PC-3 (cell line): Measurements from ENCODE around the gene GGCX. TPM values are rescaled to one million over a fixed set of nuclear protein-coding genes. Genes with fewer than 3 reads are reported as not detected.

ENCODE experiments used
- ATAC-seq: fragments of 200-7000 bp; cut with Tn5 transposase; 2 replicates; pipeline ENCODE4 v1.9.1; 2020; ENCODE audit warnings: mild to moderate bottlenecking, moderate library complexity
- BruUV-seq: library from RNA; stranded (reverse); fragments of 400-500 nt; replicated peaks from 2 replicates; lab custom pipeline; 2021; lab: Mats Ljungman, UMichigan
- CTCF ChIA-PET: fragments of 300-600 bp; sonication (Branson Sonifier 250); formaldehyde crosslinking; loops from one replicate; lab custom pipeline; 2022; ENCODE audit warnings: antibody characterized with exemption; lab: Charles Lee
- POLR2A ChIA-PET: fragments of 300-600 bp; sonication (Branson Sonifier 250); formaldehyde crosslinking; loops from one replicate; lab custom pipeline; 2022; ENCODE audit warnings: antibody characterized with exemption; ENCODE audit not compliant: unreplicated experiment; lab: Charles Lee
- DNase-seq: peaks from one replicate; pipeline ENCODE4 v3.0.0-alpha.2; 2015
- H2AFZ ChIP-seq: fragments of 300-600 bp; sonication (generic); 2 replicates; pipeline ENCODE4 v1.6.0; 2016; ENCODE audit warnings: antibody characterized with exemption, low read length
- H3F3A ChIP-seq: fragments of 300-600 bp; sonication (generic); one replicate; pipeline ENCODE4 v1.6.0; 2017; ENCODE audit warnings: antibody characterized with exemption, low read length, control low read depth, mild to moderate bottlenecking; ENCODE audit not compliant: unreplicated experiment
- H3K27ac ChIP-seq: fragments of 300-600 bp; sonication (generic); 2 replicates; pipeline ENCODE4 v1.5.1; 2016; ENCODE audit warnings: mild to moderate bottlenecking, low read length
- H3K27me3 ChIP-seq: fragments of 300-600 bp; sonication (generic); 2 replicates; pipeline ENCODE4 v1.6.1; 2016; ENCODE audit warnings: low read length, mixed read lengths
- H3K36me3 ChIP-seq: fragments of 300-600 bp; sonication (generic); 2 replicates; pipeline ENCODE4 v1.6.1; 2016; ENCODE audit warnings: low read depth, mixed run types, low read length, mixed read lengths
- H3K4me1 ChIP-seq: fragments of 300-600 bp; sonication (generic); 2 replicates; pipeline ENCODE4 v1.5.1; 2016; ENCODE audit warnings: low read length; ENCODE audit not compliant: insufficient read depth
- H3K4me2 ChIP-seq: fragments of 300-600 bp; sonication (generic); 2 replicates; pipeline ENCODE4 v1.6.0; 2016; ENCODE audit warnings: low read length
- H3K4me3 ChIP-seq: fragments of 300-600 bp; sonication (generic); 2 replicates; pipeline ENCODE4 v1.5.1; 2016; ENCODE audit warnings: mild to moderate bottlenecking, low read length, mixed read lengths
- H3K79me2 ChIP-seq: fragments of 300-600 bp; sonication (generic); 2 replicates; pipeline ENCODE4 v1.6.1; 2017; ENCODE audit warnings: low read length, mixed read lengths
- H3K9ac ChIP-seq: fragments of 300-600 bp; sonication (generic); 2 replicates; pipeline ENCODE4 v1.6.0; 2016; ENCODE audit warnings: mild to moderate bottlenecking, low read length
- H3K9me2 ChIP-seq: fragments of 300-600 bp; sonication (generic); replicated peaks from 2 replicates; pipeline ENCODE4 v1.6.1; 2016; ENCODE audit warnings: mixed run types, low read length, mixed read lengths
- H3K9me3 ChIP-seq: fragments of 300-600 bp; sonication (generic); 2 replicates; pipeline ENCODE4 v1.6.1; 2016; ENCODE audit warnings: low read length, mixed read lengths
- H4K20me1 ChIP-seq: fragments of 300-600 bp; sonication (generic); 2 replicates; pipeline ENCODE4 v1.6.1; 2016; ENCODE audit warnings: low read length, mixed read lengths
- EZH2 ChIP-seq: fragments of 300-600 bp; sonication (generic); IDR thresholded peaks from one replicate; pipeline ENCODE4 v1.6.1; 2017; ENCODE audit warnings: antibody characterized with exemption, mild to moderate bottlenecking, low read length; ENCODE audit not compliant: unreplicated experiment
- EZH2phosphoT487 ChIP-seq: fragments of 300-600 bp; sonication (generic); IDR thresholded peaks from 2 replicates; pipeline ENCODE4 v1.6.1; 2018; ENCODE audit warnings: mild to moderate bottlenecking, antibody characterized with exemption, low read length, borderline replicate concordance
- intact Hi-C: fragments of 100-400 bp; cut with micrococcal nuclease; formaldehyde crosslinking; loops from 2 replicates; pipeline ENCODE4 v1.9.0; 2023
- total RNA-seq: library from RNA; depleted of rRNA; stranded (reverse); fragments of >200 nt; gene quantifications from 2 replicates; pipeline ENCODE4 v1.2.3, GENCODE V29; 2014
- TF ChIP-seq, protein P1 (sequence below): fragments of 300-600 bp; sonication (generic); conservative IDR thresholded peaks from 2 replicates; pipeline ENCODE4 v1.5.1; 2017; ENCODE audit warnings: antibody characterized with exemption, low read depth, mild to moderate bottlenecking, low read length

Gene GGCX
- total RNA-seq, 1 experiment from 2014 or later: 46.7 TPM

DNA sequence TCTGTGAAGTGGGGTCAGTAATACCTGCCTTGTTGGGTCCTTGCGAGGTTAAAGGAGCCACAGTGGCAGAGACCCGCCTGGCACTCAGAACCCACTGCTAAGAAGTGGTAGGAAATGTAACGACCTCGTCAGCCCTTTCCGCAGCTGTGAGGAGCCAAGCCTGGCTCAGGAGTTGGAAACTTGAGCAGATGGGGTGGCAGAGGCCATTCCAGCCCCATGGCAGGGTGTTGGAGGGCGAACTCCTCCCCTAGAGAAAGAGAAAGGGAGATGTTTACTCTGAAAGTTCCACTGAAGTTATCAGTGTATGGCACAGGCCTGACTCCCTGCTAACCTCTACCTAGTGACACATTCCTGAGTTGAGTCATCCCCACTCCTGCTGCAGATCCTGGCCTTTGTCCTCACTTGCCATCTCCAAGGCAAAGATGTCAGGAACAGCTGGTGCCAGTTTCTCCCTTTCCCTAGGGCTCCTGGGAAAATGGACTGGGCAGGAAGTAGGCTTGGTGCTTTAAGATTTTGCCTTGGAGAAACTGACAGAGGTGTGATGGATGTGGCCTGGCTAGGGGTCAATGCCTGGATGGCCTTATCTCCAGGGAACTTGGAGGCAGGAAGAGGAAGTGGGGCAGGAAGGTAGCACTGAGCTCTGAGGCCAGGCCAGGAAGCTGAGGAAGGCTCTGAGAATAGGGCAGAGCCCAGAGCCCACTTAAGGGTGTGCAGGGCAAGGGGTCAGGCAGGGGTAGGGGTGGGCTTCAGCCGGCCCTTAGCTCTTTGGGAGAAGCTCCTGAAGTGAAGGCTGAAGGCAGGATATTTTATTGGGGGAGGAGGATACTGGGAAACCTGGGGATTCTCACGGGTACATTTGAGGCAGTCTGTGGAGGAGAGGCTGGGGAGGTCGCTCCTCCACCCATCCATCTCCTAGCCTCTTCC is 23.8 kb upstream of the GGCX start:
- ATAC-seq (peak; percentile 95), DNase-seq (peak; percentile 84)
- Histone ChIP-seq H3K4me1 (peaks cover 17% of the 10 kb centered on the region), H3K9me3 (no peaks in the 10 kb centered on the region), H2AFZ (no peak overlapping the region), H4K20me1 (no peaks in the 10 kb centered on the region), H3K9ac (no peak overlapping the region), H3K36me3 (no peaks in the 10 kb centered on the region), H3F3A (no peaks in the 10 kb centered on the region), H3K4me3 (no peak overlapping the region), H3K27ac (peak overlapping the region; percentile 42), H3K79me2 (no peaks in the 10 kb centered on the region), H3K27me3 (no peaks in the 10 kb centered on the region), H3K9me2 (no peaks in the 10 kb centered on the region), H3K4me2 (peak overlapping the region; percentile 43)
- ChIA-PET POLR2A (interaction anchor here (0.6 kb wide), 1 partner anchor 84 kb away, joined by 3 read pairs; no protein-coding TSS in a partner anchor), CTCF (no interaction called here)
- intact Hi-C loops: loop anchor here (2.0 kb wide), 1 partner anchor 18 kb away; the partner anchor contains the start of gene TMEM150A
- TF ChIP-seq EZH2phosphoT487: no peak
- TF ChIP-seq, protein P1, sequence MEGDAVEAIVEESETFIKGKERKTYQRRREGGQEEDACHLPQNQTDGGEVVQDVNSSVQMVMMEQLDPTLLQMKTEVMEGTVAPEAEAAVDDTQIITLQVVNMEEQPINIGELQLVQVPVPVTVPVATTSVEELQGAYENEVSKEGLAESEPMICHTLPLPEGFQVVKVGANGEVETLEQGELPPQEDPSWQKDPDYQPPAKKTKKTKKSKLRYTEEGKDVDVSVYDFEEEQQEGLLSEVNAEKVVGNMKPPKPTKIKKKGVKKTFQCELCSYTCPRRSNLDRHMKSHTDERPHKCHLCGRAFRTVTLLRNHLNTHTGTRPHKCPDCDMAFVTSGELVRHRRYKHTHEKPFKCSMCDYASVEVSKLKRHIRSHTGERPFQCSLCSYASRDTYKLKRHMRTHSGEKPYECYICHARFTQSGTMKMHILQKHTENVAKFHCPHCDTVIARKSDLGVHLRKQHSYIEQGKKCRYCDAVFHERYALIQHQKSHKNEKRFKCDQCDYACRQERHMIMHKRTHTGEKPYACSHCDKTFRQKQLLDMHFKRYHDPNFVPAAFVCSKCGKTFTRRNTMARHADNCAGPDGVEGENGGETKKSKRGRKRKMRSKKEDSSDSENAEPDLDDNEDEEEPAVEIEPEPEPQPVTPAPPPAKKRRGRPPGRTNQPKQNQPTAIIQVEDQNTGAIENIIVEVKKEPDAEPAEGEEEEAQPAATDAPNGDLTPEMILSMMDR: no peak
- no peak for TF ChIP-seq EZH2
- no TSS peak for BruUV-seq

DNA sequence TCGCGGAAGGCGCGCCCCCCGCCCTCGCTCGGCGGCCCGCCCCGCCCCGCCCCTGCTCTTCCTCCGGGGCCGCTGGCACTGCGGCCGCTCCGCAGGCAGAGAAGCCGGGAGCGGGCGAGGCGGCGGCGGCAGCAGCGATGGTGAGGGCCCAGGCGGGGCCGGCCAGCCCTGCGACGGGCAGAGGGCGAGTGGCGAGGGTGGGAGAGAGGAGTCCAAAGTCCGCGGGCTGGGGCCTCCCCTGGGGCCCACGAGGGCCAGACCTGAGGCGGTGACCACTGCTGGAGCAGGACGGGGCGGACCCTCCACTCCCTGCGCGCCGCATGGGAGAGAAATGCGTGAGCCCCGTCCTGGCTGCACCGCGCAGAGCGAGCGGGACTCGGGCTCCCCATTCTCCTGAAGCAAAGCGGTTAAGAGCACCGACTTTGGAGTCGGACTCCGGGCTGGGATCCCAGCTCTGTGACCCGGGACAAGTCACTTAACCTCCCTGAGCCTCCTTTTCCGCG is 23.1 kb upstream of the GGCX start, which contains the start of gene VAMP5:
Gene VAMP5 (plus strand): TSS at position 78 of the 503 bp plus-strand sequence. CDS start 60 bp downstream, at position 138.
- peak within 1 kb of the TSS; percentile 43 for H3K4me2 ChIP-seq
- ChIA-PET POLR2A (interaction anchor here (0.6 kb wide), 1 partner anchor 85 kb away, joined by 3 read pairs; no protein-coding TSS in a partner anchor), CTCF (no interaction called here)
- H2AFZ ChIP-seq: no peak within 1 kb of the TSS
- H3K4me3 ChIP-seq: no peak within 1 kb of the TSS
- no TSS peak for BruUV-seq
- H3F3A ChIP-seq: no peaks in the 10 kb centered on the region
- ATAC-seq: no peak
- no peaks in the 10 kb centered on the region for H3K9me2 ChIP-seq
- TF ChIP-seq, protein P1: no peak
- TF ChIP-seq EZH2: no peak
- TF ChIP-seq EZH2phosphoT487: no peak
- H3K36me3 ChIP-seq: no peaks in the 10 kb centered on the region
- H3K9ac ChIP-seq: no peak within 1 kb of the TSS
- intact Hi-C loops: loop anchor here (2.0 kb wide), 1 partner anchor 18 kb away; the partner anchor contains the start of gene TMEM150A
- no peaks in the 10 kb centered on the region for H3K27me3 ChIP-seq
- no peaks in the 10 kb centered on the region for H4K20me1 ChIP-seq
- no peaks in the 10 kb centered on the region for H3K9me3 ChIP-seq
- H3K4me1 ChIP-seq: peaks cover 17% of the 10 kb centered on the region
- H3K27ac ChIP-seq: peak within 1 kb of the TSS; percentile 42
- peaks cover 4% of the 10 kb centered on the region; the same call in 1 of the 2 replicates for H3K79me2 ChIP-seq
- no peak for DNase-seq
